Measurements from ENCODE around the gene FANCD2OS. TPM values are rescaled to one million over a fixed set of nuclear protein-coding genes. Genes with fewer than 3 reads are reported as not detected.
"Not testable (repeated sequence)": the region's sequence is repeated elsewhere in the genome, so short reads cannot be mapped to it uniquely, and the experiment has no call there.

Gene FANCD2OS
- total RNA-seq, 1 experiment from 2014 or later: not detected

GRCh38 chr3:10136426-10137005 is 28.5 kb upstream of the FANCD2OS start:
- no peak overlapping the region for H3K9ac ChIP-seq (ENCODE audit: extremely low read depth, insufficient read length, low read length)
- H2AFZ ChIP-seq (ENCODE audit: low read length): no peak overlapping the region
- Mint-ChIP-seq H3K4me3 (no peak overlapping the region), H3K9me3 (peaks cover 2 to 6% of the 10 kb centered on the region in 2 experiments; a peak in 4 of 5 replicates), H3K4me1 (no peaks in the 10 kb centered on the region), H3K27ac (no peak overlapping the region), H3K36me3 (ENCODE audit: insufficient read depth in 1 of 3, low read depth in 3 of 3) (peaks cover 0 to 2% (median 0%) of the 10 kb centered on the region in 3 experiments; a peak in 2 of 7 replicates), H3K27me3 (ENCODE audit: low read depth) (peaks cover 3% of the 10 kb centered on the region; the same call in 1 of the 2 replicates)
- H4K5ac ChIP-seq (ENCODE audit: insufficient read length, low read depth, low read length): no peak overlapping the region
- H3T11ph ChIP-seq (ENCODE audit: low read length): no peak overlapping the region
- H4K91ac ChIP-seq (ENCODE audit: insufficient read length, low read depth, low read length): no peak overlapping the region
- H3K23me2 ChIP-seq (ENCODE audit: insufficient read length, low read depth, low read length, poor library complexity, severe bottlenecking): no peaks in the 10 kb centered on the region
- no peak overlapping the region for H2BK120ac ChIP-seq (ENCODE audit: low read depth, low read length, poor library complexity, severe bottlenecking)
- no peak overlapping the region for H2BK20ac ChIP-seq (ENCODE audit: low read depth, low read length, poor library complexity, severe bottlenecking)
- H3K4ac ChIP-seq (ENCODE audit: low read depth, low read length): no peak overlapping the region
- H3K9me3 ChIP-seq (ENCODE audit: control insufficient read depth, low read depth, low read length): no peaks in the 10 kb centered on the region
- no peak overlapping the region for H3K18ac ChIP-seq (ENCODE audit: insufficient read length, low read depth, low read length)
- H3K27ac ChIP-seq (ENCODE audit: insufficient read length, low read depth, low read length): no peak overlapping the region
- H4K20me1 ChIP-seq (ENCODE audit: control insufficient read depth, insufficient read depth, insufficient read length): no peaks in the 10 kb centered on the region
- no peaks in the 10 kb centered on the region for H3K4me1 ChIP-seq (ENCODE audit: insufficient read depth, low read length)
- H3K23ac ChIP-seq (ENCODE audit: insufficient read length, low read depth, low read length): no peak overlapping the region
- WGBS (ENCODE audit: extremely low coverage, insufficient read length, low lambda C conversion rate): no CpG with 5 or more reads among the region's 25 CpGs
- no peak overlapping the region; the same call in 1 of the 2 replicates for H3K14ac ChIP-seq (ENCODE audit: insufficient read depth, low read length)
- no peak overlapping the region for H2BK5ac ChIP-seq (ENCODE audit: insufficient read length, low read length)
- no peak overlapping the region for H3K56ac ChIP-seq (ENCODE audit: insufficient read length, low read depth, low read length)
- H3K4me2 ChIP-seq (ENCODE audit: insufficient read depth, insufficient read length, low read length): no peak overlapping the region
- no peak overlapping the region for H2BK12ac ChIP-seq (ENCODE audit: insufficient read length, low read depth, low read length)
- no peak overlapping the region for H2BK15ac ChIP-seq (ENCODE audit: low read depth, low read length)
- DNase-seq: no peak
- TF ChIP-seq, protein P1, sequence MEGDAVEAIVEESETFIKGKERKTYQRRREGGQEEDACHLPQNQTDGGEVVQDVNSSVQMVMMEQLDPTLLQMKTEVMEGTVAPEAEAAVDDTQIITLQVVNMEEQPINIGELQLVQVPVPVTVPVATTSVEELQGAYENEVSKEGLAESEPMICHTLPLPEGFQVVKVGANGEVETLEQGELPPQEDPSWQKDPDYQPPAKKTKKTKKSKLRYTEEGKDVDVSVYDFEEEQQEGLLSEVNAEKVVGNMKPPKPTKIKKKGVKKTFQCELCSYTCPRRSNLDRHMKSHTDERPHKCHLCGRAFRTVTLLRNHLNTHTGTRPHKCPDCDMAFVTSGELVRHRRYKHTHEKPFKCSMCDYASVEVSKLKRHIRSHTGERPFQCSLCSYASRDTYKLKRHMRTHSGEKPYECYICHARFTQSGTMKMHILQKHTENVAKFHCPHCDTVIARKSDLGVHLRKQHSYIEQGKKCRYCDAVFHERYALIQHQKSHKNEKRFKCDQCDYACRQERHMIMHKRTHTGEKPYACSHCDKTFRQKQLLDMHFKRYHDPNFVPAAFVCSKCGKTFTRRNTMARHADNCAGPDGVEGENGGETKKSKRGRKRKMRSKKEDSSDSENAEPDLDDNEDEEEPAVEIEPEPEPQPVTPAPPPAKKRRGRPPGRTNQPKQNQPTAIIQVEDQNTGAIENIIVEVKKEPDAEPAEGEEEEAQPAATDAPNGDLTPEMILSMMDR (conservative IDR thresholded peaks at IDR 0.05): no peak
- no peak overlapping the region for H2AK5ac ChIP-seq (ENCODE audit: insufficient read length, low read length)
- no peaks in the 10 kb centered on the region for H3K79me2 ChIP-seq (ENCODE audit: insufficient read depth, low read length)
- H4K8ac ChIP-seq (replicated peaks; ENCODE audit: insufficient read length, low read depth, low read length): no peak overlapping the region
- H3K27me3 ChIP-seq (ENCODE audit: insufficient read depth, low read length): no peaks in the 10 kb centered on the region
- no peaks in the 10 kb centered on the region for H3K79me1 ChIP-seq (ENCODE audit: insufficient read depth, low read depth, low read length, poor library complexity, severe bottlenecking)

- not testable (repeated sequence) for H3K4me2 ChIP-seq (ENCODE audit: insufficient read depth, insufficient read length, low read length); H3K36me3 Mint-ChIP-seq (ENCODE audit: insufficient read depth in 1 of 3, low read depth in 3 of 3); H2BK20ac ChIP-seq (ENCODE audit: low read depth, low read length, poor library complexity, severe bottlenecking); H3K56ac ChIP-seq (ENCODE audit: insufficient read length, low read depth, low read length); H3K27ac ChIP-seq (ENCODE audit: insufficient read length, low read depth, low read length); H3K9me3 Mint-ChIP-seq; H2BK120ac ChIP-seq (ENCODE audit: low read depth, low read length, poor library complexity, severe bottlenecking); H3K79me2 ChIP-seq (ENCODE audit: insufficient read depth, low read length); H4K91ac ChIP-seq (ENCODE audit: insufficient read length, low read depth, low read length); H3K4me3 Mint-ChIP-seq; H2BK5ac ChIP-seq (ENCODE audit: insufficient read length, low read length); H2BK12ac ChIP-seq (ENCODE audit: insufficient read length, low read depth, low read length); H3K4me1 ChIP-seq (ENCODE audit: insufficient read depth, low read length); H3K23ac ChIP-seq (ENCODE audit: insufficient read length, low read depth, low read length); H3K4me1 Mint-ChIP-seq; H3K4ac ChIP-seq (ENCODE audit: low read depth, low read length); H3K27me3 Mint-ChIP-seq (ENCODE audit: low read depth); H2AFZ ChIP-seq (ENCODE audit: low read length); H3K9ac ChIP-seq (ENCODE audit: extremely low read depth, insufficient read length, low read length); H2AK5ac ChIP-seq (ENCODE audit: insufficient read length, low read length); H3K23me2 ChIP-seq (ENCODE audit: insufficient read length, low read depth, low read length, poor library complexity, severe bottlenecking); H3K9me3 ChIP-seq (ENCODE audit: control insufficient read depth, low read depth, low read length); H4K5ac ChIP-seq (ENCODE audit: insufficient read length, low read depth, low read length); H2BK15ac ChIP-seq (ENCODE audit: low read depth, low read length); H4K20me1 ChIP-seq (ENCODE audit: control insufficient read depth, insufficient read depth, insufficient read length); H3T11ph ChIP-seq (ENCODE audit: low read length); DNase-seq; H3K79me1 ChIP-seq (ENCODE audit: insufficient read depth, low read depth, low read length, poor library complexity, severe bottlenecking); H4K8ac ChIP-seq (replicated peaks; ENCODE audit: insufficient read length, low read depth, low read length); H3K27ac Mint-ChIP-seq; H3K18ac ChIP-seq (ENCODE audit: insufficient read length, low read depth, low read length); H3K14ac ChIP-seq (ENCODE audit: insufficient read depth, low read length); H3K27me3 ChIP-seq (ENCODE audit: insufficient read depth, low read length)
- whole genome bisulfite sequencing (ENCODE audit: extremely low coverage, insufficient read length, low lambda C conversion rate): no CpG with 5 or more reads among the region's 9 CpGs
Measured at GRCh38 chr3:10135872-10136271, 27.8 kb upstream of the FANCD2OS start.

All from H9 (cell line).